Natural killer cell treated with Interleukin-12 subunit alpha and Interleukin-12 subunit beta and Interleukin-15 and Interleukin-18, amount 100 ng/mL, for 72 hours (primary cell): ENCODE results near the gene COX20. TPM values are rescaled to one million over a fixed set of nuclear protein-coding genes. Genes with fewer than 3 reads are reported as not detected.

Experiments
- ATAC-seq, 2 donors: fragments of 150-1000 bp; cut with Tn5 transposase in 1 of 2; sonication (Bioruptor Pico), chemical (Tn5 transposase) in 1 of 2; 2 replicates each; pipeline ENCODE4 v1.10.0; 2021
- DNase-seq: peaks from one replicate; pipeline ENCODE4 v3.0.0; 2022; ENCODE audit warnings: low spot score
- H3K27ac Mint-ChIP-seq, 2 donors: 1 replicate in 1 of 2; 2 replicates in 1 of 2; pipeline ENCODE4 v1.8.0; 2022; ENCODE audit warnings: mixed read lengths in 2 of 2, mild to moderate bottlenecking in 1 of 2, moderate library complexity in 1 of 2
- H3K27me3 Mint-ChIP-seq, 2 donors: 1 replicate in 1 of 2; 2 replicates in 1 of 2; pipeline ENCODE4 v1.8.0; 2022; ENCODE audit warnings: mixed read lengths in 2 of 2
- H3K36me3 Mint-ChIP-seq: one replicate; pipeline ENCODE4 v1.8.0; 2022; ENCODE audit warnings: mixed read lengths
- H3K4me1 Mint-ChIP-seq, 2 donors: 1 replicate in 1 of 2; 2 replicates in 1 of 2; pipeline ENCODE4 v1.8.0; 2022; ENCODE audit warnings: low read depth in 2 of 2, mixed read lengths in 2 of 2, mild to moderate bottlenecking in 1 of 2
- H3K4me3 Mint-ChIP-seq: one replicate; pipeline ENCODE4 v1.8.0; 2022; ENCODE audit warnings: mixed read lengths
- H3K9me3 Mint-ChIP-seq: 2 replicates; pipeline ENCODE4 v1.8.0; 2022; ENCODE audit warnings: mixed read lengths
- total RNA-seq, 2 donors: library from RNA; stranded (reverse); gene quantifications; one replicate each; pipeline ENCODE4 v1.2.3, GENCODE V29; 2022

Gene COX20
- total RNA-seq, 2 donors from 2014 or later = 21.3 to 31.4 TPM

GRCh38 chr1:244851546-244852231 lies 16.2 kb downstream of the COX20 start:
- Mint-ChIP-seq H3K36me3 (peaks cover 64% of the 10 kb centered on the region), H3K4me3 (no peak overlapping the region)
- no peak for ATAC-seq

GRCh38 chr1:244852694-244853093 lies 17.2 kb downstream of the COX20 start:
- Mint-ChIP-seq H3K27me3 (no peaks in the 10 kb centered on the region), H3K27ac (peak overlapping the region; percentile 71 to 84)
- ATAC-seq = no peak

More at GRCh38 chr1:244851546-244852231, 16.2 kb downstream of the COX20 start:
- Mint-ChIP-seq H3K4me1 (peaks cover 51 to 64% of the 10 kb centered on the region in 2 donors), H3K9me3 (no peaks in the 10 kb centered on the region), H3K27me3 (no peaks in the 10 kb centered on the region), H3K27ac (peak overlapping the region; percentile 71 to 84)
- DNase-seq = no peak

GRCh38 chr1:244854166-244854565 lies 18.7 kb downstream of the COX20 start:
- H3K36me3 Mint-ChIP-seq = peaks cover 70% of the 10 kb centered on the region
- H3K27me3 Mint-ChIP-seq = no peaks in the 10 kb centered on the region
- H3K4me1 Mint-ChIP-seq = peaks cover 53 to 70% of the 10 kb centered on the region in 2 donors
- H3K9me3 Mint-ChIP-seq = no peaks in the 10 kb centered on the region
- H3K4me3 Mint-ChIP-seq = peak overlapping the region; percentile 31
- H3K27ac Mint-ChIP-seq = peak overlapping the region; percentile 67 to 71
- ATAC-seq (no peak), DNase-seq (no peak)

More at GRCh38 chr1:244852694-244853093, 17.2 kb downstream of the COX20 start:
- no peak for DNase-seq
- H3K36me3 Mint-ChIP-seq = peaks cover 67% of the 10 kb centered on the region
- peaks cover 51 to 72% of the 10 kb centered on the region in 2 donors for H3K4me1 Mint-ChIP-seq
- no peaks in the 10 kb centered on the region for H3K9me3 Mint-ChIP-seq
- no peak overlapping the region for H3K4me3 Mint-ChIP-seq

- Mint-ChIP-seq H3K36me3 (peaks cover 70% of the 10 kb centered on the region), H3K9me3 (no peaks in the 10 kb centered on the region), H3K4me3 (peak overlapping the region; percentile 31), H3K27ac (peak overlapping the region; percentile 43 to 71), H3K27me3 (no peaks in the 10 kb centered on the region), H3K4me1 (peaks cover 51 to 72% of the 10 kb centered on the region in 2 donors)
- DNase-seq (no peak), ATAC-seq (peak in 1 of 2 donors; percentile 41)
Measured at GRCh38 chr1:244854865-244855578, 19.6 kb downstream of the COX20 start.

- peak overlapping the region; percentile 43 to 71 for H3K27ac Mint-ChIP-seq
- ATAC-seq = no peak
- H3K36me3 Mint-ChIP-seq = peaks cover 81% of the 10 kb centered on the region
- H3K4me3 Mint-ChIP-seq = peak overlapping the region; percentile 43
- no peak for DNase-seq
- H3K4me1 Mint-ChIP-seq = peaks cover 60 to 83% of the 10 kb centered on the region in 2 donors
- H3K9me3 Mint-ChIP-seq = no peaks in the 10 kb centered on the region
- H3K27me3 Mint-ChIP-seq = no peaks in the 10 kb centered on the region
Measured at GRCh38 chr1:244857761-244858160, 22.3 kb downstream of the COX20 start.

- Mint-ChIP-seq H3K36me3 (peaks cover 83% of the 10 kb centered on the region), H3K27me3 (no peaks in the 10 kb centered on the region), H3K27ac (peak overlapping the region; percentile 43 to 77), H3K4me3 (peak overlapping the region; percentile 51), H3K9me3 (no peaks in the 10 kb centered on the region), H3K4me1 (peaks cover 61 to 84% of the 10 kb centered on the region in 2 donors)
- no peak for ATAC-seq
- no peak for DNase-seq
Measured at GRCh38 chr1:244858357-244858756, 22.9 kb downstream of the COX20 start.

- no peaks in the 10 kb centered on the region for H3K27me3 Mint-ChIP-seq
- DNase-seq (no peak), ATAC-seq (no peak)
- H3K9me3 Mint-ChIP-seq = no peaks in the 10 kb centered on the region
- peaks cover 58 to 75% of the 10 kb centered on the region in 2 donors for H3K4me1 Mint-ChIP-seq
- H3K36me3 Mint-ChIP-seq = peaks cover 76% of the 10 kb centered on the region
- H3K27ac Mint-ChIP-seq = peak overlapping the region; percentile 62 to 96
- H3K4me3 Mint-ChIP-seq = peak overlapping the region; percentile 98
Measured at GRCh38 chr1:244860078-244860477, 24.6 kb downstream of the COX20 start.

- H3K9me3 Mint-ChIP-seq = no peaks in the 10 kb centered on the region
- H3K27me3 Mint-ChIP-seq = no peaks in the 10 kb centered on the region
- peak overlapping the region; percentile 94 to 96 for H3K27ac Mint-ChIP-seq
- H3K4me3 Mint-ChIP-seq = peak overlapping the region; percentile 98
- peaks cover 52 to 71% of the 10 kb centered on the region in 2 donors for H3K4me1 Mint-ChIP-seq
- H3K36me3 Mint-ChIP-seq = peaks cover 68% of the 10 kb centered on the region
- ATAC-seq = no peak
- no peak for DNase-seq
Measured at GRCh38 chr1:244860914-244861610, 25.6 kb downstream of the COX20 start.

GRCh38 chr1:244861683-244862082 lies 26.2 kb downstream of the COX20 start:
- DNase-seq = no peak
- H3K4me1 Mint-ChIP-seq = peaks cover 48 to 68% of the 10 kb centered on the region in 2 donors

GRCh38 chr1:244862354-244862698 lies 26.9 kb downstream of the COX20 start:
- ATAC-seq (no peak), DNase-seq (no peak)
- H3K4me1 Mint-ChIP-seq = peaks cover 46 to 68% of the 10 kb centered on the region in 2 donors
- peak overlapping the region; percentile 94 to 96 for H3K27ac Mint-ChIP-seq
- H3K9me3 Mint-ChIP-seq = no peaks in the 10 kb centered on the region
- H3K4me3 Mint-ChIP-seq = peak overlapping the region; percentile 98
- H3K36me3 Mint-ChIP-seq = peaks cover 57% of the 10 kb centered on the region
- no peaks in the 10 kb centered on the region for H3K27me3 Mint-ChIP-seq

More at GRCh38 chr1:244861683-244862082, 26.2 kb downstream of the COX20 start:
- Mint-ChIP-seq H3K9me3 (no peaks in the 10 kb centered on the region), H3K27ac (peak overlapping the region; percentile 94 to 96), H3K27me3 (no peaks in the 10 kb centered on the region), H3K36me3 (peaks cover 62% of the 10 kb centered on the region), H3K4me3 (peak overlapping the region; percentile 98)
- ATAC-seq = no peak

- Mint-ChIP-seq H3K4me1 (peaks cover 45 to 62% of the 10 kb centered on the region in 2 donors), H3K4me3 (peak overlapping the region; percentile 98), H3K36me3 (peaks cover 53% of the 10 kb centered on the region), H3K9me3 (no peaks in the 10 kb centered on the region), H3K27ac (peak overlapping the region; percentile 94 to 96), H3K27me3 (no peaks in the 10 kb centered on the region)
- peak; percentile 96 for DNase-seq
- peak; percentile 80 to 87 for ATAC-seq
Measured at GRCh38 chr1:244862699-244863490, 27.4 kb downstream of the COX20 start.

GRCh38 chr1:244863491-244864252 lies 28.2 kb downstream of the COX20 start:
- H3K4me3 Mint-ChIP-seq = peak overlapping the region; percentile 98
- peaks cover 45% of the 10 kb centered on the region for H3K36me3 Mint-ChIP-seq
- ATAC-seq (peak; percentile 0 to 1), DNase-seq (peak; percentile 64)
- H3K9me3 Mint-ChIP-seq = no peaks in the 10 kb centered on the region
- peak overlapping the region; percentile 94 to 96 for H3K27ac Mint-ChIP-seq
- no peaks in the 10 kb centered on the region for H3K27me3 Mint-ChIP-seq
- H3K4me1 Mint-ChIP-seq = peaks cover 40 to 56% of the 10 kb centered on the region in 2 donors
